Smooth muscle cell (in vitro differentiated cells): ENCODE measurements around the gene CMKLR1. TPM values are rescaled to one million over a fixed set of nuclear protein-coding genes. Genes with fewer than 3 reads are reported as not detected.

Experiments used
- DNase-seq: peaks from one replicate; lab custom pipeline; 2025; ENCODE audit not compliant: unreplicated experiment; lab: John Stamatoyannopoulos, UW
- H2AFZ ChIP-seq: fragments of 200-600 bp; sonication (generic); 2 replicates; pipeline ENCODE4 v1.6.0; 2016; ENCODE audit warnings: antibody characterized with exemption, low read depth, mild to moderate bottlenecking
- H3F3A ChIP-seq: fragments of 200-600 bp; sonication (generic); 2 replicates; pipeline ENCODE4 v1.6.0; 2017; ENCODE audit warnings: antibody characterized with exemption, low read depth
- H3K27ac ChIP-seq: fragments of 200-600 bp; sonication (generic); 2 replicates; pipeline ENCODE4 v1.5.1; 2016; ENCODE audit warnings: low read depth, mild to moderate bottlenecking
- H3K27me3 ChIP-seq: fragments of 200-600 bp; sonication (generic); 2 replicates; pipeline ENCODE4 v1.6.1; 2016; ENCODE audit warnings: low read depth, mild to moderate bottlenecking
- H3K36me3 ChIP-seq: fragments of 200-600 bp; sonication (generic); 2 replicates; pipeline ENCODE4 v1.5.1; 2016; ENCODE audit warnings: low read depth
- H3K4me1 ChIP-seq: fragments of 200-600 bp; sonication (generic); 2 replicates; pipeline ENCODE4 v1.5.1; 2016; ENCODE audit warnings: low read depth
- H3K4me2 ChIP-seq: fragments of 200-600 bp; sonication (generic); 2 replicates; pipeline ENCODE4 v1.6.0; 2016; ENCODE audit warnings: mild to moderate bottlenecking
- H3K4me3 ChIP-seq: fragments of 200-600 bp; sonication (generic); 2 replicates; pipeline ENCODE4 v1.5.1; 2016; ENCODE audit warnings: mild to moderate bottlenecking
- H3K79me2 ChIP-seq: fragments of 200-600 bp; sonication (generic); 2 replicates; pipeline ENCODE4 v1.6.0; 2016; ENCODE audit warnings: low read depth, mild to moderate bottlenecking
- H3K9ac ChIP-seq: fragments of 200-600 bp; sonication (generic); 2 replicates; pipeline ENCODE4 v1.6.0; 2016; ENCODE audit warnings: low read depth
- H3K9me3 ChIP-seq: fragments of 200-600 bp; sonication (generic); replicated peaks from 2 replicates; pipeline ENCODE4 v1.5.1; 2016; ENCODE audit warnings: low read depth
- H4K20me1 ChIP-seq: fragments of 200-600 bp; sonication (generic); 2 replicates; pipeline ENCODE4 v1.6.0; 2016; ENCODE audit warnings: low read depth
- CTCF ChIP-seq: fragments of 200-600 bp; sonication (generic); IDR thresholded peaks from 2 replicates; pipeline ENCODE4 v1.5.1; 2017; ENCODE audit warnings: borderline replicate concordance, mild to moderate bottlenecking, antibody characterized with exemption; ENCODE audit not compliant: insufficient read depth, poor library complexity, severe bottlenecking
- WGBS: methylation state at CpG from one replicate; pipeline ENCODE4 v1.1.7; 2016; ENCODE audit warnings: low lambda C conversion rate; 5-methylcytosine and 5-hydroxymethylcytosine counted together
- polyA plus RNA-seq: library from polyadenylated mRNA; unstranded; fragments of >200 nt; fragmentation: Nextera tagmentation; extraction: Ambion mirVana; gene quantifications from 2 replicates; pipeline ENCODE4 v1.2.1, GENCODE V29; 2016
- total RNA-seq: library from RNA; depleted of rRNA; stranded (reverse); fragments of >200 nt; gene quantifications from 2 replicates; pipeline ENCODE4 v1.2.3, GENCODE V29; 2014

CMKLR1 gene
- total and polyA plus RNA-seq, 2 experiments from 2014 or later, result 179 to 294 TPM

- Histone ChIP-seq H3K4me1 (peaks cover 15% of the 10 kb centered on the region), H3K4me2 (no peak overlapping the region), H3K36me3 (no peaks in the 10 kb centered on the region), H3K9ac (no peak overlapping the region), H3K27ac (peak overlapping the region; percentile 99), H3K4me3 (no peak overlapping the region), H3K9me3 (no peaks in the 10 kb centered on the region), H3K27me3 (no peaks in the 10 kb centered on the region), H3K79me2 (peaks cover 58% of the 10 kb centered on the region), H3F3A (peaks cover 12% of the 10 kb centered on the region), H2AFZ (no peak overlapping the region), H4K20me1 (peaks cover 53% of the 10 kb centered on the region)
- TF ChIP-seq CTCF, result no peak
- DNase-seq, result no peak
- 81% methylated on average over 6 of the region's 6 CpGs for WGBS
Observed at GRCh38 chr12:108302016-108302402, 37.1 kb downstream of the CMKLR1 start.

GRCh38 chr12:108301346-108301745 is 37.8 kb downstream of the CMKLR1 start:
- no peak overlapping the region for H3K9ac ChIP-seq
- H3K27ac ChIP-seq, result no peak overlapping the region
- peaks cover 12% of the 10 kb centered on the region for H3F3A ChIP-seq
- H4K20me1 ChIP-seq, result peaks cover 60% of the 10 kb centered on the region
- H3K36me3 ChIP-seq, result no peaks in the 10 kb centered on the region
- H3K4me2 ChIP-seq, result no peak overlapping the region
- H3K4me1 ChIP-seq, result peaks cover 15% of the 10 kb centered on the region
- no peak for DNase-seq
- H3K79me2 ChIP-seq, result peaks cover 65% of the 10 kb centered on the region
- no peaks in the 10 kb centered on the region for H3K9me3 ChIP-seq
- H3K4me3 ChIP-seq, result no peak overlapping the region
- H3K27me3 ChIP-seq, result no peaks in the 10 kb centered on the region
- no peak for TF ChIP-seq CTCF
- WGBS, result 96% methylated on average over 6 of the region's 6 CpGs
- no peak overlapping the region for H2AFZ ChIP-seq

- Histone ChIP-seq H3K4me3 (no peak overlapping the region), H3K79me2 (peaks cover 76% of the 10 kb centered on the region), H3K27ac (no peak overlapping the region), H3K36me3 (no peaks in the 10 kb centered on the region), H3K4me2 (no peak overlapping the region), H3F3A (peaks cover 13% of the 10 kb centered on the region), H2AFZ (no peak overlapping the region), H3K4me1 (peaks cover 13% of the 10 kb centered on the region), H3K9me3 (no peaks in the 10 kb centered on the region), H4K20me1 (peaks cover 72% of the 10 kb centered on the region), H3K9ac (no peak overlapping the region), H3K27me3 (no peaks in the 10 kb centered on the region)
- no peak for TF ChIP-seq CTCF
- DNase-seq, result no peak
- WGBS, result over 99% methylated on average over 7 of the region's 7 CpGs
Observed at GRCh38 chr12:108299980-108300696, 39.0 kb downstream of the CMKLR1 start.

- Histone ChIP-seq H3K4me3 (no peak overlapping the region), H3K27me3 (no peaks in the 10 kb centered on the region), H3F3A (peaks cover 8% of the 10 kb centered on the region), H3K27ac (no peak overlapping the region), H3K36me3 (no peaks in the 10 kb centered on the region), H3K9me3 (no peaks in the 10 kb centered on the region), H3K4me1 (peaks cover 7% of the 10 kb centered on the region), H3K4me2 (no peak overlapping the region), H2AFZ (no peak overlapping the region), H3K79me2 (peaks cover 70% of the 10 kb centered on the region), H4K20me1 (peaks cover 78% of the 10 kb centered on the region), H3K9ac (no peak overlapping the region)
- WGBS, result 67% methylated on average over 4 of the region's 4 CpGs
- no peak for DNase-seq
- TF ChIP-seq CTCF, result no peak
Observed at GRCh38 chr12:108299516-108299915, 39.6 kb downstream of the CMKLR1 start.
